Liver (tissue), 9 donors: ENCODE measurements around the gene ETAA1. TPM values are rescaled to one million over a fixed set of nuclear protein-coding genes. Genes with fewer than 3 reads are reported as not detected.

Experiments
- DNase-seq: peaks from one replicate; pipeline ENCODE4 v3.0.0-alpha.2; 2017; ENCODE audit warnings: low spot score
- H3K27ac ChIP-seq, 2 donors: one replicate each; pipeline ENCODE4 v1.7.0; 2013; ENCODE audit warnings: inconsistent platforms in 2 of 2, low read length in 2 of 2, control low read depth in 1 of 2, low read depth in 1 of 2, mild to moderate bottlenecking in 1 of 2
- H3K27me3 ChIP-seq, 4 donors: one replicate each; pipeline versions ENCODE4 v1.6.1 to v1.7.0; 2013; ENCODE audit warnings: low read length in 3 of 4, inconsistent platforms in 1 of 4, mild to moderate bottlenecking in 1 of 4, moderate library complexity in 1 of 4; ENCODE audit not compliant: control insufficient read depth in 4 of 4, insufficient read depth in 4 of 4
- H3K36me3 ChIP-seq, 4 donors: one replicate each; pipeline versions ENCODE4 v1.6.1 to v1.7.0; 2013; ENCODE audit warnings: low read length in 3 of 4, mild to moderate bottlenecking in 3 of 4, low read depth in 1 of 4, moderate library complexity in 1 of 4; ENCODE audit not compliant: control insufficient read depth in 4 of 4, insufficient read depth in 3 of 4
- H3K4me1 ChIP-seq, 4 donors: one replicate each; pipeline versions ENCODE4 v1.6.1 to v1.7.0; 2013; ENCODE audit warnings: low read length in 3 of 4, mild to moderate bottlenecking in 3 of 4, moderate library complexity in 1 of 4; ENCODE audit not compliant: control insufficient read depth in 4 of 4, insufficient read depth in 4 of 4
- H3K4me3 ChIP-seq, 3 donors: one replicate each; pipeline versions ENCODE4 v1.6.1 to v1.7.0; 2013; ENCODE audit warnings: low read length in 3 of 3, control low read depth in 1 of 3, low read depth in 1 of 3, mild to moderate bottlenecking in 1 of 3
- H3K9ac ChIP-seq, 2 donors: one replicate each; pipeline ENCODE4 v1.7.0; 2013; ENCODE audit warnings: low read length in 2 of 2, mild to moderate bottlenecking in 2 of 2, moderate library complexity in 2 of 2, control low read depth in 1 of 2, low read depth in 1 of 2
- H3K9me3 ChIP-seq, 4 donors: one replicate each; pipeline versions ENCODE4 v1.6.1 to v1.7.0; 2013; ENCODE audit warnings: low read length in 3 of 4; ENCODE audit not compliant: control insufficient read depth in 4 of 4
- EGR1 ChIP-seq, 2 donors: IDR thresholded peaks; 2 replicates each; pipeline ENCODE4 v1.6.1; 2016 to 2018; ENCODE audit warnings: antibody characterized with exemption in 2 of 2, low read depth in 2 of 2
- FOXA1 ChIP-seq: IDR thresholded peaks from 2 replicates; pipeline ENCODE4 v1.6.1; 2016; ENCODE audit warnings: antibody characterized with exemption
- FOXA2 ChIP-seq: IDR thresholded peaks from 2 replicates; pipeline ENCODE4 v1.6.1; 2016; ENCODE audit warnings: antibody characterized with exemption
- GABPA ChIP-seq, 2 donors: IDR thresholded peaks in 1 of 2; conservative IDR thresholded peaks in 1 of 2; 2 replicates each; pipeline ENCODE4 v1.6.1; 2016; ENCODE audit warnings: antibody characterized with exemption in 2 of 2, mild to moderate bottlenecking in 1 of 2, moderate library complexity in 1 of 2
- HNF4A ChIP-seq, 2 donors: conservative IDR thresholded peaks; 2 replicates each; pipeline ENCODE4 v1.6.1; 2016; ENCODE audit warnings: antibody characterized with exemption in 2 of 2, mild to moderate bottlenecking in 2 of 2
- HNF4G ChIP-seq: IDR thresholded peaks from 2 replicates; pipeline ENCODE4 v1.6.1; 2016; ENCODE audit warnings: antibody characterized with exemption
- RXRA ChIP-seq, 2 donors: IDR thresholded peaks; 2 replicates each; pipeline ENCODE4 v1.6.1; 2017 to 2018; ENCODE audit warnings: antibody characterized with exemption in 2 of 2, mild to moderate bottlenecking in 1 of 2
- TAF1 ChIP-seq: conservative IDR thresholded peaks from 2 replicates; pipeline ENCODE4 v1.6.1; 2016; ENCODE audit warnings: antibody characterized with exemption, mild to moderate bottlenecking
- WGBS: extraction: QIAGEN DNeasy Blood & Tissue Kit; methylation state at CpG from one replicate; pipeline ENCODE4 v1.1.7; 2013; 5-methylcytosine and 5-hydroxymethylcytosine counted together
- polyA plus RNA-seq, 2 donors: library from polyadenylated mRNA; stranded (reverse) in 1 of 2; unstranded in 1 of 2; fragments of 200-250 nt in 1 of 2; fragments of >200 nt in 1 of 2; fragmentation: Nextera tagmentation in 1 of 2; extraction: Ambion mirVana in 1 of 2; gene quantifications; one replicate each; pipeline versions ENCODE4 v1.2.1 to v1.2.3, GENCODE V29; 2013 to 2015
- total RNA-seq, 2 donors: library from RNA; depleted of rRNA; stranded (reverse); fragments of >200 nt; gene quantifications; one replicate each; pipeline ENCODE4 v1.2.3, GENCODE V29; 2014
- TF ChIP-seq, protein P1 (sequence below): IDR thresholded peaks from 2 replicates; pipeline ENCODE4 v1.6.1; 2016; ENCODE audit warnings: antibody characterized with exemption
- TF ChIP-seq, protein P2 (sequence below): IDR thresholded peaks from 2 replicates; pipeline ENCODE4 v1.6.1; 2016; ENCODE audit warnings: antibody characterized with exemption, mild to moderate bottlenecking
- TF ChIP-seq, protein P3 (sequence below): IDR thresholded peaks from 2 replicates; pipeline ENCODE4 v1.6.1; 2016; ENCODE audit warnings: antibody characterized with exemption
- TF ChIP-seq, protein P4 (sequence below): IDR thresholded peaks from 2 replicates; pipeline ENCODE4 v1.6.1; 2016; ENCODE audit warnings: antibody characterized with exemption
- TF ChIP-seq, protein P5 (sequence below): fragments of 150-350 bp; IDR thresholded peaks from 2 replicates; pipeline ENCODE4 v1.5.1; 2017; ENCODE audit warnings: improper control_type of control experiment, low read depth, low read length; ENCODE audit not compliant: missing input control
- donor health status: healthy.
- donor health status: healthy.
- donor health status: healthy.
- donor health status: healthy.
- donor health status: healthy.

Gene ETAA1
- total and polyA plus RNA-seq, 4 donors: 2.9 to 7.7 (median 4.9) TPM

DNA sequence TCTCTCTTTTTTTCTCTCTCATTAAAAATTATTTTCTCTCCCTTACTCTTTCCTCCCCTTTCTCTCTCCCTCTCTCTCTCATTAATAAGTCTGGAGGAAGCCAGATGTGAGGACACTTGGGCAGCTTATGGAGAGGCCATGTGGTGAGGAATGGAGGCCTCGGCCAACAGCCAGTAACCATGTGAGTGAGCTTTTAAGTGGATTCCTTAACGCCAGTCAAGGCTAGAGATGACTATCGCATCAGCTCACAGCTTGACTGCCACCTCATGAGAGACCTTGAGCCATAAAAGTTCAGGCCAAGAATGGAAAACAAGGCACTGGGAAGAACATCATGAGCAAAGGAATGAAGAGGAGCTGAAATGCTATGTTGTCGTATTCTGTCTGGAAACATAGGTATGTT is 39.1 kb downstream of the ETAA1 start:
- 93% methylated on average over 4 of the region's 4 CpGs for WGBS
- TF ChIP-seq RXRA (IDR thresholded peaks at IDR 0.05) (no peak), GABPA (IDR thresholded peaks at IDR 0.05 in 1 of 2, conservative IDR thresholded peaks at IDR 0.05 in 1 of 2) (no peak), FOXA1 (no peak), HNF4G (no peak), FOXA2 (no peak), TAF1 (no peak)
- TF ChIP-seq, protein P1, sequence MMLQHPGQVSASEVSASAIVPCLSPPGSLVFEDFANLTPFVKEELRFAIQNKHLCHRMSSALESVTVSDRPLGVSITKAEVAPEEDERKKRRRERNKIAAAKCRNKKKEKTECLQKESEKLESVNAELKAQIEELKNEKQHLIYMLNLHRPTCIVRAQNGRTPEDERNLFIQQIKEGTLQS: no peak
- TF ChIP-seq, protein P2, sequence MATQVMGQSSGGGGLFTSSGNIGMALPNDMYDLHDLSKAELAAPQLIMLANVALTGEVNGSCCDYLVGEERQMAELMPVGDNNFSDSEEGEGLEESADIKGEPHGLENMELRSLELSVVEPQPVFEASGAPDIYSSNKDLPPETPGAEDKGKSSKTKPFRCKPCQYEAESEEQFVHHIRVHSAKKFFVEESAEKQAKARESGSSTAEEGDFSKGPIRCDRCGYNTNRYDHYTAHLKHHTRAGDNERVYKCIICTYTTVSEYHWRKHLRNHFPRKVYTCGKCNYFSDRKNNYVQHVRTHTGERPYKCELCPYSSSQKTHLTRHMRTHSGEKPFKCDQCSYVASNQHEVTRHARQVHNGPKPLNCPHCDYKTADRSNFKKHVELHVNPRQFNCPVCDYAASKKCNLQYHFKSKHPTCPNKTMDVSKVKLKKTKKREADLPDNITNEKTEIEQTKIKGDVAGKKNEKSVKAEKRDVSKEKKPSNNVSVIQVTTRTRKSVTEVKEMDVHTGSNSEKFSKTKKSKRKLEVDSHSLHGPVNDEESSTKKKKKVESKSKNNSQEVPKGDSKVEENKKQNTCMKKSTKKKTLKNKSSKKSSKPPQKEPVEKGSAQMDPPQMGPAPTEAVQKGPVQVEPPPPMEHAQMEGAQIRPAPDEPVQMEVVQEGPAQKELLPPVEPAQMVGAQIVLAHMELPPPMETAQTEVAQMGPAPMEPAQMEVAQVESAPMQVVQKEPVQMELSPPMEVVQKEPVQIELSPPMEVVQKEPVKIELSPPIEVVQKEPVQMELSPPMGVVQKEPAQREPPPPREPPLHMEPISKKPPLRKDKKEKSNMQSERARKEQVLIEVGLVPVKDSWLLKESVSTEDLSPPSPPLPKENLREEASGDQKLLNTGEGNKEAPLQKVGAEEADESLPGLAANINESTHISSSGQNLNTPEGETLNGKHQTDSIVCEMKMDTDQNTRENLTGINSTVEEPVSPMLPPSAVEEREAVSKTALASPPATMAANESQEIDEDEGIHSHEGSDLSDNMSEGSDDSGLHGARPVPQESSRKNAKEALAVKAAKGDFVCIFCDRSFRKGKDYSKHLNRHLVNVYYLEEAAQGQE: no peak
- TF ChIP-seq, protein P3, sequence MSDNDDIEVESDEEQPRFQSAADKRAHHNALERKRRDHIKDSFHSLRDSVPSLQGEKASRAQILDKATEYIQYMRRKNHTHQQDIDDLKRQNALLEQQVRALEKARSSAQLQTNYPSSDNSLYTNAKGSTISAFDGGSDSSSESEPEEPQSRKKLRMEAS: no peak

DNA sequence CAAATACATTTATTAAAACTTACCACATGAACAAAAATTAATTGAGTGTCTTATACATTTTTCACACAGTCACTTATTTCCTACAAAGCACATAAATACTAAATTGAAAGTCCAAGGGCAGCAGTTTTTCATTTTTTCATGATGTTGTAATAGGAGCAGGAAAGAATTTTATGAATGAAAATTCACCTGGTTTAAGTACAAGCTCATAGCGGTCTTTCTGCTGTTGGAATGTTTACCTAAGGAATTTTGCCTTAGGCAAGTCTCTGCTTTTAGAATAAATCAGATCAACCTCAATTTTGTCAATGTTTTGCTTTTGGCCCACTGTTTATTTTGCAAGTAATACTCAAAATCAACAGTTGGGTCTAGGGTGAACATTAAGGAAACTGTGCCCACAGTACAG is 40.0 kb downstream of the ETAA1 start:
- no peak overlapping the region for H3K27ac ChIP-seq
- H3K4me3 ChIP-seq: no peak overlapping the region
- no peaks in the 10 kb centered on the region for H3K4me1 ChIP-seq
- DNase-seq: no peak
- H3K36me3 ChIP-seq: no peaks in the 10 kb centered on the region
- H3K9me3 ChIP-seq: no peaks in the 10 kb centered on the region
- H3K9ac ChIP-seq: no peak overlapping the region
- TF ChIP-seq HNF4G: no peak
- TF ChIP-seq HNF4A (conservative IDR thresholded peaks at IDR 0.05): no peak
- TF ChIP-seq, protein P4, sequence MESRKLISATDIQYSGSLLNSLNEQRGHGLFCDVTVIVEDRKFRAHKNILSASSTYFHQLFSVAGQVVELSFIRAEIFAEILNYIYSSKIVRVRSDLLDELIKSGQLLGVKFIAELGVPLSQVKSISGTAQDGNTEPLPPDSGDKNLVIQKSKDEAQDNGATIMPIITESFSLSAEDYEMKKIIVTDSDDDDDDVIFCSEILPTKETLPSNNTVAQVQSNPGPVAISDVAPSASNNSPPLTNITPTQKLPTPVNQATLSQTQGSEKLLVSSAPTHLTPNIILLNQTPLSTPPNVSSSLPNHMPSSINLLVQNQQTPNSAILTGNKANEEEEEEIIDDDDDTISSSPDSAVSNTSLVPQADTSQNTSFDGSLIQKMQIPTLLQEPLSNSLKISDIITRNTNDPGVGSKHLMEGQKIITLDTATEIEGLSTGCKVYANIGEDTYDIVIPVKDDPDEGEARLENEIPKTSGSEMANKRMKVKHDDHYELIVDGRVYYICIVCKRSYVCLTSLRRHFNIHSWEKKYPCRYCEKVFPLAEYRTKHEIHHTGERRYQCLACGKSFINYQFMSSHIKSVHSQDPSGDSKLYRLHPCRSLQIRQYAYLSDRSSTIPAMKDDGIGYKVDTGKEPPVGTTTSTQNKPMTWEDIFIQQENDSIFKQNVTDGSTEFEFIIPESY: no peak
- no peak for TF ChIP-seq EGR1 (IDR thresholded peaks at IDR 0.05; ENCODE audit: low read depth in 2 of 2)
- TF ChIP-seq, protein P2: no peak
- no peak for TF ChIP-seq RXRA (IDR thresholded peaks at IDR 0.05)
- TF ChIP-seq, protein P5, sequence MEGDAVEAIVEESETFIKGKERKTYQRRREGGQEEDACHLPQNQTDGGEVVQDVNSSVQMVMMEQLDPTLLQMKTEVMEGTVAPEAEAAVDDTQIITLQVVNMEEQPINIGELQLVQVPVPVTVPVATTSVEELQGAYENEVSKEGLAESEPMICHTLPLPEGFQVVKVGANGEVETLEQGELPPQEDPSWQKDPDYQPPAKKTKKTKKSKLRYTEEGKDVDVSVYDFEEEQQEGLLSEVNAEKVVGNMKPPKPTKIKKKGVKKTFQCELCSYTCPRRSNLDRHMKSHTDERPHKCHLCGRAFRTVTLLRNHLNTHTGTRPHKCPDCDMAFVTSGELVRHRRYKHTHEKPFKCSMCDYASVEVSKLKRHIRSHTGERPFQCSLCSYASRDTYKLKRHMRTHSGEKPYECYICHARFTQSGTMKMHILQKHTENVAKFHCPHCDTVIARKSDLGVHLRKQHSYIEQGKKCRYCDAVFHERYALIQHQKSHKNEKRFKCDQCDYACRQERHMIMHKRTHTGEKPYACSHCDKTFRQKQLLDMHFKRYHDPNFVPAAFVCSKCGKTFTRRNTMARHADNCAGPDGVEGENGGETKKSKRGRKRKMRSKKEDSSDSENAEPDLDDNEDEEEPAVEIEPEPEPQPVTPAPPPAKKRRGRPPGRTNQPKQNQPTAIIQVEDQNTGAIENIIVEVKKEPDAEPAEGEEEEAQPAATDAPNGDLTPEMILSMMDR: no peak
- TF ChIP-seq, protein P1: no peak
- TF ChIP-seq FOXA2: no peak
- WGBS: 47% methylated on average over 1 of the region's 1 CpG
- H3K27me3 ChIP-seq: peaks cover 0 to 6% (median 0%) of the 10 kb centered on the region in 4 donors

More for the DNA sequence above, 39.1 kb downstream of the ETAA1 start:
- DNase-seq: no peak
- Histone ChIP-seq H3K4me3 (no peak overlapping the region), H3K4me1 (no peaks in the 10 kb centered on the region), H3K36me3 (no peaks in the 10 kb centered on the region), H3K9ac (no peak overlapping the region), H3K27me3 (peaks cover 0 to 6% (median 0%) of the 10 kb centered on the region in 4 donors), H3K9me3 (no peaks in the 10 kb centered on the region), H3K27ac (no peak overlapping the region)
